ENCODE results near the gene GIGYF2.

- TF ChIP-seq CTCF (IDR thresholded peaks at IDR 0.05) (no peak), POLR2A (IDR thresholded peaks at IDR 0.05) (no peak)
These were observed 22.6 kb upstream of the GIGYF2 start for GRCh38 chr2:232674491-232674890.

Measured in heart left ventricle (tissue), 13 donors.